ENCODE results near the gene CCL4. TPM values are rescaled to one million over a fixed set of nuclear protein-coding genes. Genes with fewer than 3 reads are reported as not detected.
"Not testable (repeated sequence)": the region's sequence is repeated elsewhere in the genome, so short reads cannot be mapped to it uniquely, and the experiment has no call there.

CCL4 gene
- polyA plus RNA-seq, 6 donors from 2014 or later, result 0.79 to 43.5 (median 19.5) TPM

DNA sequence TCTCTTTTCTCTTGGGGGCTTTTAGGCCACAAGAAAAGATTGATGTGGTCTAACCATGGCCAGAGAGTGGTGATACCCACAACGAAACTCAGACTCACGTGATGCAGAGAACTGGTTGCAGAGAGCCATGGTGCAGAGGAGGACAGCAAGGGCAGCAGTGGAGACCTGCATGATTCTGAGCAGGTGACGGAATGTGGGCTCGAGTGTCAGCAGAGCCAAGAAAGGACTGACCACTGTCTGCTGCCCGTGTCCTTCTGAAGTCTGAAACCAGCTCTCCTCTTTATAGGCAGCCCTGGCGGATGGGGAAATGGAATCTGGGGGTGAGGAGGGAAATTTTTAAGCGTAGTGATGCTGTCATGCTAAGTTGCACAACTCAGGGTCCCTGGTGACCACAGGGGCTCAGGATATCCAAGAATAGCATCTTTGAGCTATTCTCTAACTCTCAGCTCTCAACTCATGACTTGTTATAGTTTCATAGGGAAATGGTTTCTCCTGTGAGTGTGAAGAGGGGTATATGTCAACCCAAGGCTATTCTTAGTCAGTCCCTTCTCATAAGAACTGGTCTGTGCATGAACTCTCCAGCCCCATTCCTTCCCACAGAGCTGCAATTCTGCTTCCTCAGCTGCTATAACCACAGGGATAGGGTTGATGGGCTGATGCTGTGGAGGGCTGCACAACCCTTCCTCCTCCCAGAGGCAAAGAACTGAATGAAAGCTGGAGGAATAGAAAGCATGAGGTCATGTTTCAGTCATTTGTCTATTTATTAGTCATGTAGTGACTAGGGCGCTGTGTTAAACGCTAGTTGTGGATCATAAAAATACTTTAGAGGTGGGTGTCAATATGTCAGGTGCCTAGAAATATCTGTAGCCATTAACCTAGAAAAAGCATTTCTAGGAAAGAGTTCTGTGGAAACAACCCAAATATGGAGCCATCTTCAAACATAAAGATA, 13.5 kb upstream of the CCL4 start, which contains the start of gene CCL3:
TSS of gene CCL3 (minus strand) at position 256 of the 949 bp plus-strand sequence. CDS start at position 171, 85 bp downstream.
- peaks cover 62 to 79% (median 72%) of the 10 kb centered on the region in 3 donors for H3K4me1 Mint-ChIP-seq
- DNase-seq (peak; percentile 77), ATAC-seq (ENCODE audit: low read depth in 2 of 2) (peak; percentile 90)
- no peaks in the 10 kb centered on the region for H3K27me3 Mint-ChIP-seq
- H3K27ac Mint-ChIP-seq, result peak within 1 kb of the TSS; percentile 81 to 98 (median 97)
- peaks cover 0 to 11% of the 10 kb centered on the region in 2 donors for H3K36me3 Mint-ChIP-seq
- H3K9me3 Mint-ChIP-seq, result no peaks in the 10 kb centered on the region
- peak within 1 kb of the TSS; percentile 80 to 92 (median 87) for H3K4me3 Mint-ChIP-seq

DNA sequence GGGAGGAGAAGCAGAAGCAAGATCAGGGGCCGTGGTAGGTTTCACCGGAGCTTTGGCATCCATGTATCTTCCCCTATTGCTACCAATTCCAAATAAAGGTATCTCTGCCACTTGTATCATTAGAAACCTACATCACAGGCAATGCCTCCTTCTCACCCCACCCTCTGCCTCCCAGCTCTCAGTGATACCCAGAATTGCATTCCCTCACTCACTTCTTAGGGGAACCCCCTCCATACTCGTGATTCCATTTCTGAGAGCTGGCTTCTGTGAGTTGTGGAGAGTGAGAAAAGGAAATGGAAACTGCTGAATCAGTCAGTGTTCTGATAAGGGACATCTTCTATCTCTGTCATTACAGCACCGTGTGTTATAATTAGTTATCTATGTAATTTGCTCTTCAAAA, 11.4 kb upstream of the CCL4 start:
- no peaks in the 10 kb centered on the region for H3K9me3 Mint-ChIP-seq
- H3K4me3 Mint-ChIP-seq, result peak overlapping the region in 7 of 8 donors; percentile 11 to 77 (median 45)
- H3K27ac Mint-ChIP-seq, result peak overlapping the region in 4 of 6 donors; percentile 36 to 97 (median 66)
- DNase-seq, result peak; percentile 26
- H3K36me3 Mint-ChIP-seq, result peaks cover 0 to 11% of the 10 kb centered on the region in 2 donors
- H3K27me3 Mint-ChIP-seq, result no peaks in the 10 kb centered on the region
- ATAC-seq (ENCODE audit: low read depth in 2 of 2), result peak in 1 of 2 donors; percentile 33
- peaks cover 74 to 88% (median 86%) of the 10 kb centered on the region in 3 donors for H3K4me1 Mint-ChIP-seq

DNA sequence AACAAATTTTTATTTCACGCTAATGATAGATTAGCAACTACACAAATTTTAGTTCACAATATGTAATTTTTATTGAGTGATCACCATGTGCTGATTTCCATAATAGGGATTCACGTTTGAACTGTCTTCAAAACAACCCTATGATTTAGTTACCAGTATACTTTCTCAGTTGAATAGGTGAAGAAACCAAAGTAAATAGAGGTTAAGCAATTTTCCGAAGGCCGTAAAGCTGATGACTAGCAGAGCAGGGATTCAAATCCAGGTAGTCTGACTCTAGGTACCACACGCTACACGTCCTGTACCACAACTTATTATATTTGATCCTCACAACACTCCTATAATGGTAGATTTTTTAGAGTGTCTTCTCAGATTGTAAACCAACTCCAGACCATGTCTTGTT, 10.9 kb upstream of the CCL4 start:
- not testable (repeated sequence) for DNase-seq; H3K27me3 Mint-ChIP-seq; ATAC-seq (ENCODE audit: low read depth in 2 of 2); H3K9me3 Mint-ChIP-seq
- H3K4me1 Mint-ChIP-seq, result peaks cover 75 to 90% (median 86%) of the 10 kb centered on the region in 3 donors
- H3K4me3 Mint-ChIP-seq, result peak overlapping the region in 5 of 8 donors; percentile 12 to 77 (median 45)
- peaks cover 0 to 11% of the 10 kb centered on the region in 2 donors for H3K36me3 Mint-ChIP-seq
- peak overlapping the region in 2 of 6 donors; percentile 87 to 97 for H3K27ac Mint-ChIP-seq

DNA sequence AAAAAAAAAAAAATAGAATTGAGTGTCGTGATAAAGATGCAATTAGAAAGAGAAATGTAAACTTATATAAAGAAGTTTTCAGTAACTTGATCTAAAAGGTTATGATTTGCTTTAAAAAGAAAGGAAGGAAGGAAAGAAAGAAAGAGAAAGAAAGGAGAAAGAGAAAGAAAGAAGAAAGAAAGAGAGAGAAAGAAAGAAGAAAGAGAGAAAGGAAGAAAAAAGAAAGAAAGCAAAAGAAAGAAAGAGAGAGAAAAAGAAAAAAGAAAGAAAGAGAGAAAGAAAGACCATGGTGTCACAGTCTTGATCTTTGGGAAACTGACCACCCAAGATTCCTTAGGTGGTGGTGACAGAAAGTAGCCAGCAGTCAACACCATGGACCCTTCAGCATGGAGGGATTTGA, 9.4 kb upstream of the CCL4 start:
- no peaks in the 10 kb centered on the region for H3K27me3 Mint-ChIP-seq
- peaks cover 0 to under 1% of the 10 kb centered on the region in 2 donors for H3K36me3 Mint-ChIP-seq
- peaks cover 77 to 90% (median 87%) of the 10 kb centered on the region in 3 donors for H3K4me1 Mint-ChIP-seq
- DNase-seq (no peak), ATAC-seq (ENCODE audit: low read depth in 2 of 2) (no peak)
- H3K4me3 Mint-ChIP-seq, result peak overlapping the region in 6 of 8 donors; percentile 10 to 75 (median 45)
- peak overlapping the region in 2 of 6 donors; percentile 22 to 91 for H3K27ac Mint-ChIP-seq
- no peaks in the 10 kb centered on the region for H3K9me3 Mint-ChIP-seq

DNA sequence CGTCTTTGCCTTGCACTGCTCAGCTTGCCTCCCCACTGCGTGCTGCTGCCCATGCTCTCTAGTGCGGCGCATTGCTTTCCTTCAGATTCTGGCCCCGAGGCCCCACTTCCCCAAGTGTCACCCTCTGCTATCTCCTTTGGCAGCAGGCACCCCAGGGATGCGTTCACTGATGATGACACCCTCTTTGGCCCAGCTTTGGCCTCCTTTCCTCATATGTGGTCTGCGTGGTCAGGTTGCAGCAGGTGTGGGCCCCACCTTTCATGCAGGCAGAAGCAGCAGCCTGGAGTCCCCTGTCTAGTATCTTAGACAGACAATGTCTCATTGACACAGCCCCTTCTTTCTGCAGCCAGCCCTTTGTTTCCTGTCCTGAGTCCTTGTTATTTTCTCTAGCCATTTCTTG, 8.9 kb upstream of the CCL4 start:
- Mint-ChIP-seq H3K27ac (peak overlapping the region in 5 of 6 donors; percentile 22 to 85 (median 54)), H3K9me3 (no peaks in the 10 kb centered on the region), H3K4me1 (peaks cover 78 to 90% (median 87%) of the 10 kb centered on the region in 3 donors), H3K27me3 (no peaks in the 10 kb centered on the region), H3K36me3 (no peaks in the 10 kb centered on the region), H3K4me3 (peak overlapping the region in 6 of 8 donors; percentile 16 to 90 (median 47))
- no peak for DNase-seq
- ATAC-seq (ENCODE audit: low read depth in 2 of 2), result no peak

DNA sequence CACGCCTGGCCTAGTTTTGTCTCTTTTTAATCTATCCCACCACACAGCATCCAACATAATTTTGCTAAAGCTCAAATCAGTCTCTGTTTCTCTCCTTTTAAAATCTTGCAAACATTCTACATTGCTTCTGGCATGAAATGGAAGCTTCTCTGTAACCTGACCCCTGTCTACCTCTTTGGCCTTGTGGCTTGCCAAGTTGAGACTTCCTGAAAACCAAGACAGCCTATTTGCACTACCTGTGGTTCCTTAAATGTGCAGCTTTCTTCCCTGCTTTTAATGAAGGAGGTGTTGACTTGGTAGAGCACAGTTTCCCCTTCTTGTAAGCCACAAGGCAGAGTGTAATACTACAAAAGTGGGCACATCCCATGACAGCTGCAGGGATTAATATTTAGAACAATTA, 7.6 kb upstream of the CCL4 start:
- DNase-seq, result no peak
- Mint-ChIP-seq H3K4me3 (peak overlapping the region in 5 of 8 donors; percentile 41 to 90 (median 64)), H3K9me3 (no peaks in the 10 kb centered on the region)

DNA sequence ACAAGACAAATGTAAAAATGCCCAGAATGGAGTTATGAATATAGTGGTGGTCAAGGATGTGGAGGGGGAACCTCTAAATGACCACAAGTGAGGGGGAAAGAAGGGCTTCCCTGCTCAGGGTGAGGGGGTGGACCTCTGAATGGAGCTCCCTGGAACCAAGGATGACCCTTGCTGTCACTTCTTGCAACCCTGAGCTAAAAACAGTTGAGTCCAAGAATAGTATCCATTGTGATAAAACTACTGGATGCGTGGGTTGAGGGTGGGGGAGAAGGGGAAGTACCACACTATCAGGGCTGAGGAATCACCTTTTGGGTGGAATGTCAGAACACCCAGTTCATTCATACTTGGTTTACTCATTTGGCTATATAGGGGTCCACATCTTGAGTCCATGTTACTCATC, 4.6 kb upstream of the CCL4 start:
- DNase-seq; H3K27me3 Mint-ChIP-seq; H3K27ac Mint-ChIP-seq; H3K36me3 Mint-ChIP-seq; ATAC-seq (ENCODE audit: low read depth in 2 of 2); H3K9me3 Mint-ChIP-seq: not testable (repeated sequence)
- peaks cover 69 to 80% (median 78%) of the 10 kb centered on the region in 3 donors for H3K4me1 Mint-ChIP-seq
- peak overlapping the region in 3 of 8 donors; percentile 13 to 76 (median 23) for H3K4me3 Mint-ChIP-seq

More for the DNA sequence above, 7.6 kb upstream of the CCL4 start:
- H3K27ac Mint-ChIP-seq, result peak overlapping the region in 2 of 6 donors; percentile 17 to 52
- peaks cover 75 to 89% (median 87%) of the 10 kb centered on the region in 3 donors for H3K4me1 Mint-ChIP-seq
- H3K36me3 Mint-ChIP-seq, result no peaks in the 10 kb centered on the region
- no peak for ATAC-seq (ENCODE audit: low read depth in 2 of 2)
- H3K27me3 Mint-ChIP-seq, result no peaks in the 10 kb centered on the region

DNA sequence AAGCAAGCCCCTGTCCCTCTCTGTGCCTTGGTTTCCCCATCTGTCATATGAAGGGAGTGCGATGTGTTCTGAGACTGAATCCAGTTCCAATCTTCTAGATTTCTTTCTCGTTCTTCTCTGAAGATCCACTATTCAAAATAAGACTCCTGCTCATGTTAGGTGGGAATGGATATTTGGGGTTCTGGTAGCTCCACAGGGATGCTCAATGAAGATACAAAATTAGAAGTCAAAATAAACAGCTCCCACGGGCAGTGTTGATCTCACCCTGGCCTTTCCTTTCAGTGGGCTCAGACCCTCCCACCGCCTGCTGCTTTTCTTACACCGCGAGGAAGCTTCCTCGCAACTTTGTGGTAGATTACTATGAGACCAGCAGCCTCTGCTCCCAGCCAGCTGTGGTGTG, 619 bp downstream of the CCL4 start:
- peak overlapping the region; percentile 6 to 94 (median 71) for H3K27ac Mint-ChIP-seq
- ATAC-seq (ENCODE audit: low read depth in 2 of 2); H3K9me3 Mint-ChIP-seq; H3K27me3 Mint-ChIP-seq; H3K36me3 Mint-ChIP-seq; DNase-seq: not testable (repeated sequence)
- peak overlapping the region; percentile 68 to 97 (median 89) for H3K4me3 Mint-ChIP-seq
- peaks cover 50 to 70% (median 64%) of the 10 kb centered on the region in 3 donors for H3K4me1 Mint-ChIP-seq

DNA sequence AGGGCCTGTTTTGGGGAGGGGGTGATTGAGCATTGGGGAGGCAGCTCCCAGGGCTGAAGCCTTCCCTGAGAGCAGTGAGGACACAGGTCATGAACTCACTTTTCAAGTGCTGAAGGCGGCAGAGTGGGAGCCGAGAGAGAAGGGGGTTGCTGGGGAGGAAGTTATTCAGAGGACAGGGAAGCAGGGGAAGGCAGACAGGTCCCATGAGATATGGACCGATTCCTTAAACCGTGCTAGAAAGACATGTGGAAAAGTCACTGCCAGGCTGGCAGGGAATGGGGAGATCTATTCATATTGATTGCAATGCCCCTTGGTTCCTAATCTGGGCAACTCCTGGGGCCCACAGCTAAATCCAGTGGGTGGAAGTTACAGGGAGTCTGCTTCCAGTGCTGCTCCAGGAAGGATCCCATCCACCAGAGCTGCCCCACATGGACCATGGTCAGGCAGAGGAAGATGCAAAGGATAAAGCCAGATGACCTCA, 1.1 kb downstream of the CCL4 start:
- Mint-ChIP-seq H3K9me3 (no peaks in the 10 kb centered on the region), H3K4me1 (peaks cover 45 to 66% (median 59%) of the 10 kb centered on the region in 3 donors), H3K36me3 (no peaks in the 10 kb centered on the region), H3K4me3 (peak overlapping the region; percentile 68 to 97 (median 89)), H3K27me3 (no peaks in the 10 kb centered on the region), H3K27ac (peak overlapping the region; percentile 64 to 94 (median 73))
- no peak for ATAC-seq (ENCODE audit: low read depth in 2 of 2)
- DNase-seq, result no peak

DNA sequence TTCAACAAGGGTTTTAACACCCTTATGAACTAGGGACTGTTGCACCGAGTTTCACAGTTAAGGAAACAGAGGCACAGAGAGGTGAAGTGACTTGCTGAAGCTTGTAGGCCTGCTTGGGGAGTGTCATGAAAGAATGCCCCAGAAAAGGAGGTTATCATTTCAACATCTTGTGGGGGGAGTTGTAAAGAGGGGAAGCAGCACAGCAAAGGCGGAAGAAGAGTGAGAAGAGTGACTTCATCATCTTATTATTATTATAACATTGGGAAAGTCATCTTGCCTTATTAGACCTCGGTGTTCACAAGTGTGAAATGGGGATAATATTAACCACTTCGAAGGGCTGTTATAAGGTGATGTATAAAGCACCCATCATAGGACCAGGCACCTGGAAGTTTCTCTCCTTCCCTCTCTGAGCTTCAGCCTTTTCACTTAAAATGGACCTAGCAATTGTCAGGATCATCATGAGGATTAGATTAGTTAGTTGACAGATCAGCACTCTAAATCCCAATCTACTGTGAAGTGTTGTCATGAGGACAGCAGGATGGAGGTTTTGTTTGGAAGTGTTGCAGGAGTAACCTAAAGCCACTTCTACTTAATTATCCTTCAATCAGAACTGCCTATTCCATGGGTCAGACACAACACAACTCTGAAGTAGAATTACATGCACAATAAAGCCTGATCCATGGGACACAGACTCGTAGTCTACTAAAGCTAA, 2.3 kb downstream of the CCL4 start:
- H3K27me3 Mint-ChIP-seq, result no peaks in the 10 kb centered on the region
- H3K4me1 Mint-ChIP-seq, result peaks cover 47 to 67% (median 58%) of the 10 kb centered on the region in 3 donors
- no peaks in the 10 kb centered on the region for H3K36me3 Mint-ChIP-seq
- H3K27ac Mint-ChIP-seq, result peak overlapping the region in 5 of 6 donors; percentile 9 to 80 (median 41)
- peaks cover 0 to under 1% (median 0%) of the 10 kb centered on the region in 7 donors for H3K9me3 Mint-ChIP-seq
- no peak for ATAC-seq (ENCODE audit: low read depth in 2 of 2)
- H3K4me3 Mint-ChIP-seq, result peak overlapping the region in 3 of 8 donors; percentile 68 to 92 (median 91)
- no peak for DNase-seq

DNA sequence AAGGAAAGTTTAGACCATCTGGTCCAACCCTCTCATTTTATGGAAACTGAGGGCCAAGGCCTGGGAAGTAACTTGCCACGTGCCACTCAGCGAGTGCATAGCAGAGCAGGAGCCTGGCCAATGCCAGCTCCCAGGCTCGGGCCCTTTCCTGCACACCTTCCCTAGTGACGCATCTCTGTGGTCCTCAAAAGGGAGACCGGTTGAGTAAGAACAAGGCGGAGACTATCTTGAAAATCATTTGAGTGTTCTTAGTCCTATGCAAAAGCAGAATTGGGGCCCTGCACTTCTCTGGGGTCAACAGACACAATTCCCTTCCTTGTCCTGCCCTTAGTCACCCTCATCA, 2.8 kb downstream of the CCL4 start:
- no peaks in the 10 kb centered on the region for H3K36me3 Mint-ChIP-seq
- no peaks in the 10 kb centered on the region for H3K27me3 Mint-ChIP-seq
- peak overlapping the region in 3 of 8 donors; percentile 9 to 92 (median 59) for H3K4me3 Mint-ChIP-seq
- peaks cover 0 to 6% (median 0%) of the 10 kb centered on the region in 7 donors for H3K9me3 Mint-ChIP-seq
- ATAC-seq (ENCODE audit: low read depth in 2 of 2), result no peak
- no peak for DNase-seq
- H3K4me1 Mint-ChIP-seq, result peaks cover 52 to 72% (median 64%) of the 10 kb centered on the region in 3 donors
- H3K27ac Mint-ChIP-seq, result no peak overlapping the region

DNA sequence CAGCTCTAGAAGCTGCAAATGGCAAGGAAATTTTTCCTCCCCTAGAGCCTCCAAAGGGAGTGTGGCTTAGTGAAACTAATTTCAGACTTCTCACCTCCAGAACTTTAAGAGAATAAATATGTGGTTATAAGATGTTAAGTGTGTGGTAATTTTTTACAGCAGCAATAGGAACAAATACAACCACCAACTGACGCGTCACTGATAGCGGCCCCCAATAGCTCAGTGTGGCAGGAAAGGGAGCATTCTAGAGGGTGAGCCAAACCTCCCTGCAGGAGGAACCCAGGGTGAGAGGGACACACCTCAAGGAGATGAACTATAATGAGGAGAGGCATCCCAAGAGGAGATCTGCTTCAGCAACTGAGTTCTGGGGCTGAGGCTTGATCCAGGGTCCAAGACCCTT, 4.0 kb downstream of the CCL4 start:
- H3K4me1 Mint-ChIP-seq, result peaks cover 48 to 69% (median 68%) of the 10 kb centered on the region in 3 donors
- no peak overlapping the region for H3K4me3 Mint-ChIP-seq
- peaks cover 3 to 16% (median 11%) of the 10 kb centered on the region in 7 donors for H3K9me3 Mint-ChIP-seq
- no peak overlapping the region for H3K27ac Mint-ChIP-seq
- no peaks in the 10 kb centered on the region for H3K27me3 Mint-ChIP-seq
- no peak for ATAC-seq (ENCODE audit: low read depth in 2 of 2)
- H3K36me3 Mint-ChIP-seq, result peaks cover 0 to 5% of the 10 kb centered on the region in 2 donors
- no peak for DNase-seq

DNA sequence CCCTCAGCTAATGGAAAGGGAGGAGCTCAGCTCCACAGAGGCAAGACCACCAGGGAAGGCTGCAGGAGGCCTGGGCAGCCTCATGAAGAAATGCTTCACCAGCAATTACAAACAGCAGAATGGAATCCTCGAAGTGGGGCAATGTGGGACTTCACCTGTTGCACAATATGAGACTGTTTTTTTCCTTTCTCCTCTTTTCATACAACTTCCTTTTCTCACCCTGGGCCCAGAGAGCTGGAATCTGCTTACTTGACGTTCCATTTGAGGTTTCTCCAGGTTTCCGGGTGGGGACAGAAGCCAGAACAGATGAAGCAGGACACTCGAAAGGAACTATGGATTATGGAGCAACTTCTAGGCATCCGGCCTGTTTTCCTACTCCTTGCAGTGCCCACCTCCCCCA, 4.6 kb downstream of the CCL4 start:
- H3K27me3 Mint-ChIP-seq, result not testable (repeated sequence)

More for the DNA sequence above, 4.6 kb downstream of the CCL4 start:
- Mint-ChIP-seq H3K36me3 (peaks cover 0 to 11% of the 10 kb centered on the region in 2 donors), H3K9me3 (peaks cover 6 to 21% (median 16%) of the 10 kb centered on the region in 7 donors), H3K4me1 (peaks cover 42 to 63% (median 63%) of the 10 kb centered on the region in 3 donors)
- ATAC-seq (ENCODE audit: low read depth in 2 of 2); H3K4me3 Mint-ChIP-seq; DNase-seq; H3K27ac Mint-ChIP-seq: not testable (repeated sequence)
